Endothelial cell of umbilical vein (primary cell): ENCODE data around the gene CPNE1. TPM values are rescaled to one million over a fixed set of nuclear protein-coding genes. Genes with fewer than 3 reads are reported as not detected.

Experiments used
- BruUV-seq: library from RNA; stranded (reverse); fragments of 400-500 nt; replicated peaks from 2 replicates; lab custom pipeline; 2021; lab: Mats Ljungman, UMichigan
- CTCF ChIA-PET: fragments of 300-600, 350-600 bp; sonication (Branson Sonifier 250); formaldehyde crosslinking; loops from one replicate; lab custom pipeline; 2021; ENCODE audit warnings: antibody characterized with exemption, inconsistent platforms; lab: Charles Lee
- POLR2A ChIA-PET: fragments of 300-600, 350-600 bp; sonication (Branson Sonifier 250); formaldehyde crosslinking; loops from one replicate; lab custom pipeline; 2021; ENCODE audit warnings: antibody characterized with exemption, inconsistent platforms; lab: Charles Lee
- DNase-seq: peaks from one replicate; pipeline ENCODE4 v3.0.0-alpha.2; 2011; ENCODE audit warnings: low read depth, low spot score
- FAIRE-seq: peaks from 2 replicates; lab custom pipeline; 2011; peaks lifted over from hg19 to GRCh38; lab: Jason Lieb, UNC
- H2AFZ ChIP-seq: 2 replicates; pipeline ENCODE4 v1.6.0; 2012; ENCODE audit warnings: low read depth, low read length, control low read depth, inconsistent platforms
- H3K27ac ChIP-seq: 2 replicates; pipeline ENCODE4 v1.5.1; 2011; ENCODE audit warnings: low read depth, mild to moderate bottlenecking, control low read depth, low read length, moderate library complexity; ENCODE audit not compliant: insufficient read depth
- H3K27me3 ChIP-seq, 2 experiments: 2 replicates each; pipeline versions ENCODE4 v1.6.0 to v1.6.1; 2011; ENCODE audit warnings: low read length in 2 of 2, mixed read lengths in 1 of 2; ENCODE audit not compliant: control insufficient read depth in 2 of 2, insufficient read depth in 2 of 2
- H3K36me3 ChIP-seq, 2 experiments: 2 replicates in 1 of 2; 3 replicates in 1 of 2; pipeline ENCODE4 v1.5.1; 2011; ENCODE audit warnings: low read length in 2 of 2, mild to moderate bottlenecking in 1 of 2, moderate library complexity in 1 of 2; ENCODE audit not compliant: control insufficient read depth in 2 of 2, insufficient read depth in 2 of 2; ENCODE audit errors: extremely low read depth in 1 of 2
- H3K4me1 ChIP-seq: 3 replicates; pipeline ENCODE4 v1.5.1; 2011; ENCODE audit warnings: mild to moderate bottlenecking, low read length; ENCODE audit not compliant: control insufficient read depth, insufficient read depth; ENCODE audit errors: extremely low read depth
- H3K4me2 ChIP-seq: 2 replicates; pipeline ENCODE4 v1.6.1; 2011; ENCODE audit warnings: low read length, control low read depth, mixed read lengths; ENCODE audit not compliant: insufficient read depth
- H3K4me3 ChIP-seq, 3 experiments: fragments of 200-600 bp in 1 of 3; sonication (generic), shearing (Covaris generic) in 1 of 3; replicated peaks in 1 of 3; 2 replicates each; pipeline ENCODE4 v1.5.1; 2011 to 2016; ENCODE audit warnings: control low read depth in 3 of 3, low read length in 3 of 3, mild to moderate bottlenecking in 2 of 3, inconsistent platforms in 1 of 3, low read depth in 1 of 3, moderate library complexity in 1 of 3; ENCODE audit not compliant: insufficient read depth in 1 of 3
- H3K79me2 ChIP-seq: 2 replicates; pipeline ENCODE4 v1.6.0; 2012; ENCODE audit warnings: low read length, inconsistent platforms; ENCODE audit not compliant: control insufficient read depth, insufficient read depth
- H3K9ac ChIP-seq: replicated peaks from 2 replicates; pipeline ENCODE3; 2011; ENCODE audit warnings: low read length, control low read depth; ENCODE audit not compliant: insufficient read depth; ENCODE audit errors: extremely low read depth
- H3K9me1 ChIP-seq: replicated peaks from 3 replicates; pipeline ENCODE4 v1.6.0; 2011; ENCODE audit warnings: mild to moderate bottlenecking, low read length; ENCODE audit not compliant: control insufficient read depth, insufficient read depth; ENCODE audit errors: extremely low read depth
- H3K9me3 ChIP-seq: replicated peaks from 2 replicates; pipeline ENCODE4 v1.5.1; 2012; ENCODE audit warnings: low read length, inconsistent platforms; ENCODE audit not compliant: control insufficient read depth, insufficient read depth
- H4K20me1 ChIP-seq: replicated peaks from 2 replicates; pipeline ENCODE3; 2011; ENCODE audit warnings: mild to moderate bottlenecking, low read length; ENCODE audit not compliant: control insufficient read depth, insufficient read depth; ENCODE audit errors: extremely low read depth
- CTCF ChIP-seq, 2 donors: IDR thresholded peaks; 1 replicate in 1 of 2; 2 replicates in 1 of 2; pipeline ENCODE4 v1.5.1; 2011; ENCODE audit warnings: low read length in 2 of 2, mild to moderate bottlenecking in 2 of 2, moderate library complexity in 2 of 2, control low read depth in 1 of 2, inconsistent platforms in 1 of 2, low read depth in 1 of 2; ENCODE audit not compliant: insufficient read depth in 1 of 2; ENCODE audit errors: extremely low read depth in 1 of 2
- EZH2 ChIP-seq: IDR thresholded peaks from 2 replicates; pipeline ENCODE4 v1.6.1; 2012; ENCODE audit warnings: borderline replicate concordance, low read depth, mild to moderate bottlenecking, moderate library complexity, low read length, inconsistent platforms; ENCODE audit not compliant: severe bottlenecking
- FOS ChIP-seq: IDR thresholded peaks from 2 replicates; pipeline ENCODE4 v1.6.1; 2011; ENCODE audit warnings: mild to moderate bottlenecking, low read length, moderate library complexity, borderline replicate concordance; ENCODE audit not compliant: insufficient read depth
- GATA2 ChIP-seq: IDR thresholded peaks from 2 replicates; pipeline ENCODE4 v1.7.0; 2011; ENCODE audit warnings: low read depth, mild to moderate bottlenecking, moderate library complexity, mixed read lengths, low read length; ENCODE audit not compliant: insufficient read length, insufficient read depth
- JUN ChIP-seq: IDR thresholded peaks from 2 replicates; pipeline ENCODE4 v1.6.1; 2011; ENCODE audit warnings: borderline replicate concordance, low read depth; ENCODE audit not compliant: insufficient read length, insufficient read depth
- MAX ChIP-seq: IDR thresholded peaks from 2 replicates; pipeline ENCODE4 v1.6.1; 2011; ENCODE audit not compliant: insufficient read depth, insufficient read length
- MYC ChIP-seq: IDR thresholded peaks from one replicate; pipeline ENCODE4 v1.6.1; 2011; ENCODE audit warnings: mild to moderate bottlenecking, low read depth, low read length
- POLR2A ChIP-seq: IDR thresholded peaks from 2 replicates; pipeline ENCODE4 v1.6.1; 2012; ENCODE audit warnings: low read depth, mild to moderate bottlenecking, control low read depth, low read length
- POLR2AphosphoS5 ChIP-seq: IDR thresholded peaks from 2 replicates; pipeline ENCODE4 v1.6.1; 2012; ENCODE audit warnings: low read depth, mild to moderate bottlenecking, control low read depth, low read length, moderate library complexity; ENCODE audit not compliant: insufficient read depth
- dilution Hi-C: fragments of 300-500 bp; cut with MboI; formaldehyde crosslinking; loops from one replicate; pipeline ENCODE4 v1.15.0; 2019; ENCODE audit warnings: low sequenced_read_pairs; ENCODE audit not compliant: extremely low pct_ligation_motif_present
- intact Hi-C: fragments of 100-400 bp; cut with micrococcal nuclease; formaldehyde crosslinking; loops from one replicate; pipeline ENCODE4 v1.10.0; 2022
- polyA plus RNA-seq, 4 experiments: library from polyadenylated mRNA; depleted of rRNA in 3 of 4; stranded (reverse) in 3 of 4; unstranded in 1 of 4; fragments of >200 nt; gene quantifications; 2 replicates each; pipeline versions ENCODE4 v1.2.1 to v1.2.3, GENCODE V29; 2011 to 2012; ENCODE audit warnings: missing spikeins in 1 of 4
- total RNA-seq: library from RNA; stranded (reverse); gene quantifications from 2 replicates; pipeline ENCODE4 v1.2.3, GENCODE V29; 2021

Gene CPNE1
- total and polyA plus RNA-seq, 2 donors (not counting 3 experiments of a cell fraction or from before 2014, with no cell fraction given), result 244 to 316 TPM

- Histone ChIP-seq H3K4me2 (no peak overlapping the region), H3K27me3 (no peaks in the 10 kb centered on the region), H3K79me2 (no peaks in the 10 kb centered on the region), H3K36me3 (no peaks in the 10 kb centered on the region), H3K4me3 (no peak overlapping the region), H3K9me3 (no peaks in the 10 kb centered on the region), H3K9me1 (no peaks in the 10 kb centered on the region), H3K27ac (no peak overlapping the region), H3K9ac (no peak overlapping the region), H2AFZ (no peak overlapping the region), H4K20me1 (no peaks in the 10 kb centered on the region), H3K4me1 (no peaks in the 10 kb centered on the region)
- ChIA-PET CTCF (no interaction called here), POLR2A (no interaction called here)
- intact Hi-C loops, result no loop called here
- BruUV-seq, result no TSS peak
- TF ChIP-seq FOS, result no peak
- TF ChIP-seq JUN, result no peak
- no peak for TF ChIP-seq GATA2
- TF ChIP-seq CTCF (IDR thresholded peaks at IDR 0.05; ENCODE audit: extremely low read depth in 1 of 2, insufficient read depth in 1 of 2, low read depth in 1 of 2, low read length in 2 of 2), result no peak
- TF ChIP-seq POLR2A, result no peak
- no peak for TF ChIP-seq MAX
- no peak for TF ChIP-seq POLR2AphosphoS5
- no peak for TF ChIP-seq EZH2
- TF ChIP-seq MYC, result no peak
- FAIRE-seq (no peak), DNase-seq (no peak)
- dilution Hi-C loops, result no loop called here
Observed at GRCh38 chr20:35586751-35587425, 77.8 kb downstream of the CPNE1 start.
